GM12892 (cell line): ENCODE measurements around the gene MAML3.

Experiments used
- DNase-seq: peaks from one replicate; pipeline ENCODE4 v3.0.0; 2011; ENCODE audit not compliant: insufficient read length
- FAIRE-seq: peaks from 2 replicates; lab custom pipeline; 2011; peaks lifted over from hg19 to GRCh38; lab: Jason Lieb, UNC
- POLR2A ChIP-seq: IDR thresholded peaks from 2 replicates; pipeline ENCODE4 v1.6.1; 2011; ENCODE audit warnings: low read depth, low read length, control low read depth
- POLR2AphosphoS5 ChIP-seq: IDR thresholded peaks from 2 replicates; pipeline ENCODE4 v1.6.1; 2011; ENCODE audit warnings: low read depth, low read length, control low read depth
- TAF1 ChIP-seq: IDR thresholded peaks from 2 replicates; pipeline ENCODE4 v1.6.1; 2011; ENCODE audit warnings: low read depth, mild to moderate bottlenecking, control low read depth, low read length, borderline replicate concordance

MAML3 gene

GRCh38 chr4:140106289-140106844, 47.6 kb downstream of the MAML3 start:
- TF ChIP-seq POLR2A (no peak), TAF1 (no peak), POLR2AphosphoS5 (no peak)
- no peak for FAIRE-seq
- no peak for DNase-seq

GRCh38 chr4:140105436-140105835, 48.5 kb downstream of the MAML3 start:
- DNase-seq (no peak), FAIRE-seq (no peak)
- TF ChIP-seq POLR2AphosphoS5 (no peak), TAF1 (no peak)

- FAIRE-seq (no peak), DNase-seq (no peak)
- TF ChIP-seq TAF1 (no peak), POLR2AphosphoS5 (no peak), POLR2A (no peak)
Measured at GRCh38 chr4:140103676-140104075, 50.3 kb downstream of the MAML3 start.

- DNase-seq (no peak), FAIRE-seq (no peak)
- TF ChIP-seq POLR2A (no peak), POLR2AphosphoS5 (no peak), TAF1 (no peak)
Measured at GRCh38 chr4:140102421-140102820, 51.6 kb downstream of the MAML3 start.

- TF ChIP-seq TAF1, result no peak
- TF ChIP-seq POLR2AphosphoS5, result no peak
- TF ChIP-seq POLR2A, result no peak
- DNase-seq, result no peak
- FAIRE-seq, result no peak
Measured at GRCh38 chr4:140100771-140101170, 53.2 kb downstream of the MAML3 start.

- DNase-seq (no peak), FAIRE-seq (no peak)
- TF ChIP-seq POLR2AphosphoS5 (no peak), TAF1 (no peak), POLR2A (no peak)
Measured at GRCh38 chr4:140099983-140100382, 54.0 kb downstream of the MAML3 start.

GRCh38 chr4:140098455-140099160, 55.4 kb downstream of the MAML3 start:
- DNase-seq (no peak), FAIRE-seq (no peak)
- TF ChIP-seq POLR2AphosphoS5 (no peak), POLR2A (no peak), TAF1 (no peak)

GRCh38 chr4:140097572-140097971, 56.4 kb downstream of the MAML3 start:
- no peak for DNase-seq
- no peak for FAIRE-seq
- no peak for TF ChIP-seq TAF1
- TF ChIP-seq POLR2A, result no peak
- TF ChIP-seq POLR2AphosphoS5, result no peak

GRCh38 chr4:140096921-140097320, 57.1 kb downstream of the MAML3 start:
- FAIRE-seq, result no peak
- no peak for DNase-seq
- TF ChIP-seq POLR2A (no peak), TAF1 (no peak), POLR2AphosphoS5 (no peak)

- FAIRE-seq (no peak), DNase-seq (no peak)
- TF ChIP-seq POLR2A (no peak), POLR2AphosphoS5 (no peak), TAF1 (no peak)
Measured at GRCh38 chr4:140096483-140096861, 57.5 kb downstream of the MAML3 start.

- DNase-seq, result no peak
- TF ChIP-seq POLR2A, result no peak
- no peak for TF ChIP-seq TAF1
- no peak for TF ChIP-seq POLR2AphosphoS5
- no peak for FAIRE-seq
Measured at GRCh38 chr4:140095694-140096482, 58.1 kb downstream of the MAML3 start.
